OCI-LY1 (cell line): Measurements from ENCODE around the gene CD4.

Experiments
- H2AFZ ChIP-seq: fragments of 200-600 bp; sonication (generic), shearing (Covaris generic); 2 replicates; pipeline ENCODE4 v1.6.0; 2014; ENCODE audit warnings: antibody characterized with exemption, mild to moderate bottlenecking, low read length
- H3F3A ChIP-seq: fragments of 200-600 bp; sonication (generic), shearing (Covaris generic); 2 replicates; pipeline ENCODE4 v1.6.0; 2014; ENCODE audit warnings: mild to moderate bottlenecking, antibody characterized with exemption, low read length, moderate library complexity; ENCODE audit not compliant: insufficient read depth
- H3K27ac ChIP-seq: fragments of 200-600 bp; sonication (generic); 2 replicates; pipeline ENCODE4 v1.5.1; 2014; ENCODE audit warnings: low read length, mixed run types, mild to moderate bottlenecking, low read depth; ENCODE audit not compliant: poor library complexity, severe bottlenecking
- H3K27me3 ChIP-seq: fragments of 200-600 bp; sonication (generic); 2 replicates; pipeline ENCODE4 v1.6.0; 2014; ENCODE audit warnings: antibody characterized with exemption, mild to moderate bottlenecking, low read length, moderate library complexity; ENCODE audit not compliant: insufficient read depth
- H3K36me3 ChIP-seq: fragments of 200-600 bp; sonication (generic); 2 replicates; pipeline ENCODE4 v1.6.1; 2014; ENCODE audit warnings: mild to moderate bottlenecking, antibody characterized with exemption, low read length, moderate library complexity, mixed read lengths; ENCODE audit not compliant: insufficient read depth
- H3K4me1 ChIP-seq: fragments of 200-600 bp; sonication (generic); 2 replicates; pipeline ENCODE4 v1.5.1; 2014; ENCODE audit warnings: mild to moderate bottlenecking, low read length, moderate library complexity; ENCODE audit not compliant: insufficient read depth, severe bottlenecking
- H3K4me2 ChIP-seq: fragments of 200-600 bp; sonication (generic), shearing (Covaris generic); 2 replicates; pipeline ENCODE4 v1.6.1; 2014; ENCODE audit warnings: low read length
- H3K4me3 ChIP-seq: fragments of 200-600 bp; sonication (generic); 2 replicates; pipeline ENCODE4 v1.5.1; 2014; ENCODE audit warnings: low read length, low read depth, mild to moderate bottlenecking, mixed read lengths; ENCODE audit not compliant: poor library complexity, severe bottlenecking
- H3K79me2 ChIP-seq: fragments of 200-600 bp; shearing (Covaris generic); 2 replicates; pipeline ENCODE4 v1.6.1; 2016; ENCODE audit warnings: mixed run types, low read length, mixed read lengths; ENCODE audit not compliant: insufficient read depth
- H3K9ac ChIP-seq: fragments of 200-600 bp; sonication (generic), shearing (Covaris generic); 2 replicates; pipeline ENCODE4 v1.6.1; 2014; ENCODE audit warnings: mild to moderate bottlenecking, low read length, mixed read lengths
- H3K9me2 ChIP-seq: fragments of 200-600 bp; sonication (generic), shearing (Covaris generic); 2 replicates; pipeline ENCODE4 v1.6.1; 2014; ENCODE audit warnings: low read depth, mild to moderate bottlenecking, low read length, mixed read lengths
- H3K9me3 ChIP-seq: fragments of 200-600 bp; shearing (Covaris generic); 2 replicates; pipeline ENCODE4 v1.6.1; 2014; ENCODE audit warnings: low read length, mixed read lengths
- H4K20me1 ChIP-seq: fragments of 200-600 bp; sonication (generic), shearing (Covaris generic); 2 replicates; pipeline ENCODE4 v1.6.0; 2016; ENCODE audit warnings: mild to moderate bottlenecking, low read length; ENCODE audit not compliant: insufficient read depth
- CTCF ChIP-seq: fragments of 200-600 bp; sonication (generic), shearing (Covaris generic); IDR thresholded peaks from 2 replicates; pipeline ENCODE4 v1.5.1; 2017; ENCODE audit warnings: mild to moderate bottlenecking, antibody characterized with exemption, low read length, moderate library complexity, mixed read lengths
- EZH2 ChIP-seq: fragments of 200-600 bp; sonication (generic), shearing (Covaris generic); IDR thresholded peaks from 2 replicates; pipeline ENCODE4 v1.8.0; 2017; ENCODE audit warnings: borderline replicate concordance, mixed run types, mild to moderate bottlenecking, antibody characterized with exemption, low read length, moderate library complexity, mixed read lengths

CD4 gene

GRCh38 chr12:6779708-6780432, 9.5 kb upstream of the CD4 start:
- Histone ChIP-seq H3K4me2 (no peak overlapping the region), H3K27ac (no peak overlapping the region)
- TF ChIP-seq EZH2 (no peak), CTCF (no peak)

DNA sequence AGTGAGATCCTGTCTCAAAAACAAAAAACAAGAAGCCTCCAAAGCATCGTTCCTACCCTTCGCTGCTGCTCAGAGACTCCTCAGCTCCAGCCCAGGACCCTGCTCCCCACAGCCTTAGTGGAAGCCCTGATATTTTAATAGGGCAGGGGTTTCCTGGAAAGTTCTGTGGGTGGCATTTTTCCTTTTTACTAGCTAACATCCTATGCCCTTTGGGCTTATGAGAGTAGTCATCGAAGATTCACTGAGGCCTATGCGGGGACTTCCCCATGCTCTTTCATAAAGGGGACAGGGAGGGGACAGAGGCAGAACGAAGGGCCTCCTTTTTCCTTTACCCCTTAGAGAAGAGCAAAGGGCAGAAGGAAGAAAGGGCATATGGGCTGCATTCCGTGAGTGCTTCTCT, 8.8 kb upstream of the CD4 start:
- no peaks in the 10 kb centered on the region for H3K36me3 ChIP-seq
- H3K9ac ChIP-seq = no peak overlapping the region
- H3K4me1 ChIP-seq = peaks cover 22% of the 10 kb centered on the region
- H3K9me2 ChIP-seq = no peaks in the 10 kb centered on the region
- no peak overlapping the region for H3K4me3 ChIP-seq
- 0 out of 2 replicates have a peak, but pooled peaks cover 5% of the 10 kb centered on the region for H3K27me3 ChIP-seq
- TF ChIP-seq CTCF = no peak
- TF ChIP-seq EZH2 = no peak
- no peak overlapping the region for H3K4me2 ChIP-seq
- H3F3A ChIP-seq = no peaks in the 10 kb centered on the region
- no peaks in the 10 kb centered on the region for H4K20me1 ChIP-seq
- no peak overlapping the region for H3K27ac ChIP-seq
- no peaks in the 10 kb centered on the region for H3K79me2 ChIP-seq
- no peak overlapping the region for H2AFZ ChIP-seq
- no peaks in the 10 kb centered on the region for H3K9me3 ChIP-seq

More at GRCh38 chr12:6779708-6780432, 9.5 kb upstream of the CD4 start:
- no peaks in the 10 kb centered on the region for H3K9me3 ChIP-seq
- H4K20me1 ChIP-seq = no peaks in the 10 kb centered on the region
- H3K4me3 ChIP-seq = no peak overlapping the region
- H3K27me3 ChIP-seq = 0 out of 2 replicates have a peak, but pooled peaks cover 5% of the 10 kb centered on the region
- no peaks in the 10 kb centered on the region for H3K79me2 ChIP-seq
- H3F3A ChIP-seq = no peaks in the 10 kb centered on the region
- H3K4me1 ChIP-seq = peaks cover 22% of the 10 kb centered on the region
- no peaks in the 10 kb centered on the region for H3K36me3 ChIP-seq
- H3K9me2 ChIP-seq = no peaks in the 10 kb centered on the region
- H2AFZ ChIP-seq = no peak overlapping the region
- H3K9ac ChIP-seq = no peak overlapping the region

- Histone ChIP-seq H3K9ac (no peak overlapping the region), H3K27me3 (0 out of 2 replicates have a peak, but pooled peaks cover 5% of the 10 kb centered on the region), H3F3A (no peaks in the 10 kb centered on the region), H3K9me2 (no peaks in the 10 kb centered on the region), H3K4me3 (no peak overlapping the region), H3K36me3 (no peaks in the 10 kb centered on the region), H3K9me3 (no peaks in the 10 kb centered on the region), H3K27ac (no peak overlapping the region), H3K4me2 (no peak overlapping the region), H3K79me2 (no peaks in the 10 kb centered on the region), H3K4me1 (peaks cover 22% of the 10 kb centered on the region), H4K20me1 (no peaks in the 10 kb centered on the region), H2AFZ (no peak overlapping the region)
- TF ChIP-seq CTCF (no peak), EZH2 (no peak)
Observed at GRCh38 chr12:6782119-6782518, 7.2 kb upstream of the CD4 start.
